Measurements from ENCODE around the gene STYK1. TPM values are rescaled to one million over a fixed set of nuclear protein-coding genes. Genes with fewer than 3 reads are reported as not detected.
A peak's percentile ranks its signal among the peaks of the same experiment; 100 is the strongest.
"Not testable (repeated sequence)": the region's sequence is repeated elsewhere in the genome, so short reads cannot be mapped to it uniquely, and the experiment has no call there.

The STYK1 gene
- total RNA-seq, 1 experiment from 2014 or later, result 12.8 TPM

DNA sequence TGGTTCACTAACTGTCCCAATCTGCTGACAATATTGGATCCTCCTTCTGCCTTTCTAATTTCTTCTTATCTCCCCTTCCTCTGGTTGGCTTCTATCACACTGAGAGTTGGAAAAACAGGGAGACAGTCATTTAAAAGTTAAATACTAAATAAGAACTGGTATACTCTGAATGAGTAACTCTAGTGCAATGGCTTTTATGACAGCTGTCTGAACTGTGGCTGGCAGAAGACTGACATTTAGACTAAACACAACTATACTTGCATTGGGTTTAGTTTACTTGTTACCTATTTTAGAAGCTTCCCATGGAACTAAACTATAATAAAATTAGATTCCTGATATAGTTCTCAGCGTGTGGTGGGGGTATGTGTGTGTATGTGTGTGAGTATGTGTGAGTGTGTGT lies 52.6 kb downstream of the STYK1 start:
- no peak for DNase-seq (ENCODE audit: low spot score)

DNA sequence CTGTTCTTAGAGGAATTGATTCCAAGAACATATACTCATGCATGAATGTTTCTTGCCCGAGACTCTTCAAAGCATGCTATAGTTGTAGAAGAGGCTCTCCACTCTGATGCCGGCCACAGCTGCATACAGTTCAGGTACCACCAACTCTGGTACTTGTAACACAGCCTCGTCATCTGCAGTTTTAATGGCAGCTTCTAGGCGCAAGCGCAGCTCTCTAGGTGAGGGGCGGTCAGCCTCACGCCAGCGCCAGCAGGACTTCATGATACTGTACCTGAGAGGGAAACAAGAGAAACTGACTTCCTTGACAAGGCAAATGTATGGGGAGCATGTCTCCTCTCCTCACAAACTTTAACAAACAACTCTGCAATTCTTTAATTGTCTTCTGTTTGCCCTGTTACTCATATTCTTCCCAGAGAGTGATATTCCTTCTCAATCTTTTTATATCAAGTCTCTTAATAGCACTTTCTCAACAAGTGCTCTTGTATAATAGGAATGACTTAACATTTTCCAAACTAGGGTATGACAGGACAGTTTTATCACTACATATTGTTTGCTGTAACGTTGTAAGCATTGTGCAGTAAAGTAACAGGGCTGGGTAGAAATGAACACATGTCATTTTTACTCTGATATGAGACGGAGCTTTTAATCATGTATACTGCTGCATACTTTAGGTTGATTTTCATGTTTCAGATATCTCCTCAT lies 53.6 kb downstream of the STYK1 start:
- no peak for DNase-seq (ENCODE audit: low spot score)

DNA sequence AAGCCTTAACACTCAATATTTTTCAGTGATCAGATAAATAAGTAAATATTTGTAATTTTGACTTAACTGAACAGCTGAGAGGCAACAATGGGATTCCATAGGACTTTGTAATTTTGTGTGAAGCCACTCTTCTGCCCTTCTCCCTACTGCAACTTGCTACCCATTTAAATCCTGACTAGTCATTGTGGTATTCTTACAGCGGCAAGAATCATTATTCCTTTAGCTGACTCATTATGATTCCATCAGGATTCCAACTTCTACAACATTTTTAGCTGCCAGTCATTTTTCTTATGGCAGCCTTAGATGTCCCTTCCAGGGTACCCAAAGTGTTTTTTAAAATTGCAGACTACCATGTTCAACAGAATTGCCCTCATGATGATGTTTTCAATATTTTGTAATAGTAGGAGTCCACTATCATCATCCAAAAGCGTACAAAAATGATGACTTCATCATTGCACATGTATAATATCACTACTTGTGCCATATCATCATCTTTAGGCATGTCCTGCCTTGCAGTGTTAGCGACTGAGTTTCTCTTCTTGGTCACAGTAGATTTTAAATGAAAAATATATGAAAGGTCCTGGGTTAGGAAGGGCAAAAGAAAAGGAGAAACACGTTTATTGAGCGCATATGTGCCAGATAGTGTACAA lies 55.4 kb downstream of the STYK1 start:
- no peak for DNase-seq (ENCODE audit: low spot score)

GRCh38 chr12:10617863-10618262 lies 56.0 kb downstream of the STYK1 start:
- no peak for DNase-seq (ENCODE audit: low spot score)

GRCh38 chr12:10615532-10615931 lies 58.3 kb downstream of the STYK1 start:
- peak; percentile 19 for DNase-seq (ENCODE audit: low spot score)

GRCh38 chr12:10614056-10614370 lies 59.8 kb downstream of the STYK1 start:
- DNase-seq (ENCODE audit: low spot score), result no peak

- DNase-seq (ENCODE audit: low spot score), result peak; percentile 95
Measured at GRCh38 chr12:10613349-10614055, 60.4 kb downstream of the STYK1 start, which contains the start of gene MAGOHB. MAGOHB (minus strand) TSS chr12:10613609; CDS start chr12:10613532, 77 bp downstream.

DNA sequence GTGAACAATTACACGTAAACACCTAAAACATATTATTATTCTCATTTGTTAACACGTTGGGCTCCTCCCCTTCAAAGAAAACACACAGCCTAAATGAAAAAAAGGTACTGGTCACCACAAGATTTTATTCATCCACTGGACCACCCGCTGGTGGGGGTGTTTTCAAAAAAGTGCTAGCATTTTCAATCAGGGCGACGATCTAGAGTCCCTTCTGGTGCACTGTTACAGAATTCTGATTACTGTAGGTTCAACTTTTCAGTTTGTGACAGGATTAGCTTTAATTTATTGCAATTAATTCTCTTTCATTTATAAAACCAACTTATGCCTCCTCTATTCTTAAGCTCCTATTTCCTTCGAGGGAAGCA lies 60.9 kb downstream of the STYK1 start:
- DNase-seq (ENCODE audit: low spot score), result peak; percentile 65

DNA sequence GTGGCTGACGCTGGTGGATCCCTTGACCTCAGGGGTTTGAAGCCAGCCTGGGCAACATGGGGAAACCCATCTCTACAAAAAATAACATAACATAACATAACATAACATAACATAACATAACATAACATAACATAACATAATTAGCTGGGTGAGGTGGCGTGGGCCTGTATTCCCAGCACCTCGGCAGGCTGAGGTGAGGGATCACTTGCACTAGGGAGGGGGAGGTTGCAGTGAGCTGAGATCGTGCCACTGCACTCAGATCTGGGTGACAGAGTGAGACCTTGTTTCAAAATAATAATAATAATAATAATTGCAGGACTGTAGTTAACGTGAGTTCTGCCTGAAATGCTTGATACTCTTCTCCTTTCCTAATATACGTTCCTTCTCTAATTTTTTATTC lies 61.7 kb downstream of the STYK1 start:
- DNase-seq (ENCODE audit: low spot score), result no peak

GRCh38 chr12:10611258-10611657 lies 62.6 kb downstream of the STYK1 start:
- DNase-seq (ENCODE audit: low spot score), result not testable (repeated sequence)

- no peak for DNase-seq (ENCODE audit: low spot score)
Measured at GRCh38 chr12:10610188-10610587, 63.7 kb downstream of the STYK1 start.

GRCh38 chr12:10607885-10608458 lies 65.9 kb downstream of the STYK1 start:
- peak; percentile 32 for DNase-seq (ENCODE audit: low spot score)

- DNase-seq (ENCODE audit: low spot score), result no peak
Measured at GRCh38 chr12:10601860-10602259, 72.0 kb downstream of the STYK1 start.

- no peak for DNase-seq (ENCODE audit: low spot score)
Measured at GRCh38 chr12:10600988-10601387, 72.9 kb downstream of the STYK1 start.

GRCh38 chr12:10595881-10596280 lies 78.0 kb downstream of the STYK1 start:
- DNase-seq (ENCODE audit: low spot score), result no peak

- no peak for DNase-seq (ENCODE audit: low spot score)
Measured at GRCh38 chr12:10590966-10591365, 82.9 kb downstream of the STYK1 start.

DNA sequence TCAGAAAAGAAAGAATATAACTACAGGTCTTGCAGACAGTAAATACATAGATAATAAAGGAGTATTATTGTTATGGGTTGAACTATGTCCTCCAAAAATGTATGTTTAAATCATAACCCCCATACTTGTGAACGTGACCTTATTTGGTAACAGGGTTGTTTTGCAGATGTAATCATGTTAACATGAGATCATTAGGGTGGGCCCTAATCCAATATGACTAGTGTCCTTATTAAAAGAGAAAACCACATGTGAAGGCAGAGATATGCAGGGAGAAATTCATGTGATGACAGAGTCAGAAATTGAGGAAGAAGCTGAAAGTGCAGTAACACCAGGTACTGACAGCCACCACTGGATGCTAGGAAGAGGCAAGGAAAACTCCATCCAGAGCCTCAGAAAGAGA lies 89.4 kb downstream of the STYK1 start:
- no peak for DNase-seq (ENCODE audit: low spot score)

GRCh38 chr12:10582704-10583103 lies 91.1 kb downstream of the STYK1 start:
- DNase-seq (ENCODE audit: low spot score), result no peak

DNA sequence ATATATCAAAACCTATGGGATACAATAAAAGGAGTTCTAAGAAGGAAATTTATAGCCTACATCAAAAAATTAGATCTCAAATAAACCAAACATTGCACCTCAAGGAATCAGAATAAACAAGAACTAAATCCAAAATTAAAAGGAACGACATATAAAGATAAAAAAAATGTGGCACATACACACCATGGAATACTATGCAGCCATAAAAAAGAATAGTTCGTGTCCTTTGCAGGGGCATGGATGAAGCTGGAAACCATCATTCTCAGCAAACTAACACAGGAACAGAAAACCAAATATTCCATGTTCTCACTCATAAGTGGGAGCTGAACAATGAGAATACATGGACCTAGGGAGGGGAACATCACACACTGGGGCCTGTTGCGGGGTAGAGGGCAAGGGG lies 91.7 kb downstream of the STYK1 start:
- not testable (repeated sequence) for DNase-seq (ENCODE audit: low spot score)

DNA sequence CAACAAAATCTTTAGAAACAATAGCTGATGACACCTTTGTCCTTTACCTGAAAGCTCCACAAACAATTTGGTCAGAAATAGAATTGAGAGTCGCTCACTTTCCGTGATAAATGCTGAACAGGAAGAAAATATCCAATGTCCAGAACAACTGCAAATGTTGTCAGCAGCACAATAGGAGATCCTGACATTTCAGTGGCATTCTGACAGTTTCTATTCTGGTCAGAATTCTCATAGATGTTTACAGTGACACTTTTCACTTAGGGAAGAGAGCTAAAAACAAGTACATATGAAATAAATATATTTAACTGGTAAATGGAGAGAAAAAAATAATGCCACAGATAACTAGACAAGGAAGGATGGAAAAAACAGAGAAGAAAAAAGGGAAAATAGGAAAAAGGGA lies 99.5 kb downstream of the STYK1 start:
- DNase-seq (ENCODE audit: low spot score), result no peak

- not testable (repeated sequence) for DNase-seq (ENCODE audit: low spot score)
Measured at GRCh38 chr12:10572021-10572490, 101.8 kb downstream of the STYK1 start.

GRCh38 chr12:10571141-10571540 lies 102.7 kb downstream of the STYK1 start:
- DNase-seq (ENCODE audit: low spot score), result no peak
